DOHH2 (cell line): ENCODE measurements around the gene PAX4.
A peak's percentile ranks its signal among the peaks of the same experiment; 100 is the strongest.
"Not testable (repeated sequence)": the region's sequence is repeated elsewhere in the genome, so short reads cannot be mapped to it uniquely, and the experiment has no call there.

Experiments
- H3F3A ChIP-seq: fragments of 200-600 bp; sonication (generic), shearing (Covaris generic); 2 replicates; pipeline ENCODE4 v1.6.0; 2016; ENCODE audit warnings: antibody characterized with exemption, mild to moderate bottlenecking; ENCODE audit not compliant: control insufficient read depth, insufficient read depth
- H3K27ac ChIP-seq: fragments of 200-600 bp; sonication (generic); 2 replicates; pipeline ENCODE4 v1.5.1; 2014; ENCODE audit warnings: low read depth, mild to moderate bottlenecking, low read length, moderate library complexity
- H3K27me3 ChIP-seq: fragments of 200-600 bp; sonication (generic); 2 replicates; pipeline ENCODE4 v1.6.1; 2014; ENCODE audit warnings: mild to moderate bottlenecking, low read length, mixed read lengths; ENCODE audit not compliant: control insufficient read depth
- H3K36me3 ChIP-seq: fragments of 200-600 bp; sonication (generic); 2 replicates; pipeline ENCODE4 v1.6.1; 2014; ENCODE audit warnings: mild to moderate bottlenecking, low read length, moderate library complexity, mixed read lengths; ENCODE audit not compliant: control insufficient read depth
- H3K4me1 ChIP-seq: fragments of 200-600 bp; sonication (generic); 2 replicates; pipeline ENCODE4 v1.6.1; 2014; ENCODE audit warnings: mild to moderate bottlenecking, low read length, mixed read lengths; ENCODE audit not compliant: control insufficient read depth
- H3K4me2 ChIP-seq: fragments of 200-600 bp; sonication (generic); 2 replicates; pipeline ENCODE4 v1.6.0; 2014; ENCODE audit warnings: mild to moderate bottlenecking, low read length, moderate library complexity
- H3K4me3 ChIP-seq: fragments of 200-600 bp; sonication (generic); 2 replicates; pipeline ENCODE4 v1.5.1; 2014; ENCODE audit warnings: mild to moderate bottlenecking, low read length, mixed read lengths
- H3K79me2 ChIP-seq: fragments of 200-600 bp; sonication (generic); 2 replicates; pipeline ENCODE4 v1.6.1; 2014; ENCODE audit warnings: mild to moderate bottlenecking, low read length, mixed read lengths; ENCODE audit not compliant: control insufficient read depth
- H3K9me2 ChIP-seq: fragments of 200-600 bp; sonication (generic); replicated peaks from 2 replicates; pipeline ENCODE4 v1.6.1; 2014; ENCODE audit warnings: mild to moderate bottlenecking, low read length, mixed read lengths; ENCODE audit not compliant: control insufficient read depth
- H3K9me3 ChIP-seq: fragments of 200-600 bp; sonication (generic); 2 replicates; pipeline ENCODE4 v1.6.1; 2014; ENCODE audit warnings: antibody characterized with exemption, low read length, mixed read lengths; ENCODE audit not compliant: control insufficient read depth, insufficient read depth
- H4K20me1 ChIP-seq: fragments of 200-600 bp; sonication (generic); 2 replicates; pipeline ENCODE4 v1.6.0; 2014; ENCODE audit warnings: low read depth, mild to moderate bottlenecking, antibody characterized with exemption, low read length, moderate library complexity; ENCODE audit not compliant: control insufficient read depth, insufficient read depth
- CTCF ChIP-seq: fragments of 200-600 bp; sonication (generic); IDR thresholded peaks from one replicate; pipeline ENCODE4 v1.5.1; 2014; ENCODE audit warnings: antibody characterized with exemption, mild to moderate bottlenecking, low read depth, low read length; ENCODE audit not compliant: poor library complexity, severe bottlenecking
- EZH2phosphoT487 ChIP-seq: fragments of 200-600 bp; sonication (generic); IDR thresholded peaks from 2 replicates; pipeline ENCODE4 v1.6.1; 2017; ENCODE audit warnings: borderline replicate concordance, mild to moderate bottlenecking, antibody characterized with exemption, low read length, moderate library complexity, mixed read lengths

PAX4 gene

DNA sequence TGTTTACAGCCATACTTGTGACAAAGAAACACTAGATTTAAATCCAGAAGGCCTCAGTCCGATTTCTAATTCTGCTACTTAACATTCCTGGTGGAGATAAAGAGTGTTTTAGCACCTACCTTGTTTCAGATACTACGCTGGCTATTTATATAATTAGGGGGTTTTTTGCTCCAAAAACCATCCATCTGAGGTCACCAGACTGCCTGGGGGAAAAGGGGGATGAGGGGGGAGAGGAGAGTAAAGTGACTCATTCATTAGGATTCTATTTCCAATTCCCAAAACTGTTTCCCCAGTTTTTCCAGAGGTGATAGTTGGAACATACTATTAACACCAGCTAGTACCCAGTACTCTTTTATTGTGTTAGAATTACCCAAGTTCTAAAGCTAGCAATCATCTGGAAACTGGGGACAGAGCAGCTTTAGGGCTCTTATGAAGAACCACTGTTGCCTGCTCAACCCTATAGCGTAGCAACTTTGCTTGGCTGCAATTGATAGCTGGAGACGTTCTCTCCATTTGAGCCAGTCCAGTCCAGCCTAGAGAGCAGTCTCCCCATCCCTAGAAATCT lies 39.1 kb downstream of the PAX4 start:
- H3K4me1 ChIP-seq: peaks cover 5% of the 10 kb centered on the region

GRCh38 chr7:127578036-127578684 lies 39.8 kb downstream of the PAX4 start:
- Histone ChIP-seq H3K4me2 (no peak overlapping the region), H3F3A (no peaks in the 10 kb centered on the region), H3K27me3 (no peaks in the 10 kb centered on the region), H3K9me2 (no peaks in the 10 kb centered on the region), H3K4me3 (no peak overlapping the region), H3K27ac (no peak overlapping the region), H4K20me1 (peaks cover 3% of the 10 kb centered on the region; the same call in 1 of the 2 replicates), H3K36me3 (peaks cover 34% of the 10 kb centered on the region), H3K79me2 (peaks cover 28% of the 10 kb centered on the region), H3K4me1 (no peaks in the 10 kb centered on the region; the same call in 1 of the 2 replicates), H3K9me3 (no peaks in the 10 kb centered on the region)
- TF ChIP-seq CTCF (peak; percentile 29), EZH2phosphoT487 (no peak)

More for the DNA sequence above, 39.1 kb downstream of the PAX4 start:
- Histone ChIP-seq H3K27ac (no peak overlapping the region), H3K36me3 (peaks cover 40% of the 10 kb centered on the region), H3K4me3 (no peak overlapping the region), H3F3A (no peaks in the 10 kb centered on the region), H3K79me2 (peaks cover 34% of the 10 kb centered on the region), H3K9me3 (no peaks in the 10 kb centered on the region), H4K20me1 (peaks cover 9% of the 10 kb centered on the region; the same call in 1 of the 2 replicates), H3K9me2 (no peaks in the 10 kb centered on the region), H3K4me2 (no peak overlapping the region), H3K27me3 (no peaks in the 10 kb centered on the region)
- TF ChIP-seq EZH2phosphoT487 (no peak), CTCF (no peak)

GRCh38 chr7:127571741-127572505 lies 46.0 kb downstream of the PAX4 start:
- no peak for TF ChIP-seq CTCF
- no peak for TF ChIP-seq EZH2phosphoT487
- Histone ChIP-seq H3K9me3 (no peaks in the 10 kb centered on the region), H3K36me3 (no peaks in the 10 kb centered on the region), H3K27ac (no peak overlapping the region), H3K9me2 (no peaks in the 10 kb centered on the region), H4K20me1 (no peaks in the 10 kb centered on the region), H3K4me1 (no peaks in the 10 kb centered on the region), H3F3A (0 out of 2 replicates have a peak, but pooled peaks cover 3% of the 10 kb centered on the region), H3K27me3 (no peaks in the 10 kb centered on the region), H3K4me2 (no peak overlapping the region), H3K79me2 (no peaks in the 10 kb centered on the region), H3K4me3 (no peak overlapping the region)

GRCh38 chr7:127568034-127568433 lies 49.9 kb downstream of the PAX4 start:
- H4K20me1 ChIP-seq, H3K9me2 ChIP-seq, H3K79me2 ChIP-seq, H3K4me2 ChIP-seq, H3K27ac ChIP-seq, H3K9me3 ChIP-seq, H3K36me3 ChIP-seq, H3K4me3 ChIP-seq, H3F3A ChIP-seq, H3K27me3 ChIP-seq, H3K4me1 ChIP-seq: not testable (repeated sequence)
